K562 (cell line): ENCODE results near the gene TCIRG1. TPM values are rescaled to one million over a fixed set of nuclear protein-coding genes. Genes with fewer than 3 reads are reported as not detected.

Experiments
- DACH1 ChIP-seq: fragments of 450-650 bp; IDR thresholded peaks from 2 replicates; pipeline ENCODE4 v1.6.1; 2018; ENCODE audit not compliant: partially characterized antibody
- DMBX1 ChIP-seq: fragments of 250-450 bp; sonication (Bioruptor Pico); IDR thresholded peaks from 2 replicates; pipeline ENCODE4 v1.8.0; 2022; ENCODE audit warnings: inconsistent platforms, mild to moderate bottlenecking, moderate library complexity, borderline replicate concordance
- HMGN3 ChIP-seq: IDR thresholded peaks from 2 replicates; pipeline ENCODE4 v1.6.1; 2011; ENCODE audit warnings: borderline replicate concordance, low read depth, mild to moderate bottlenecking, mixed read lengths, low read length; ENCODE audit not compliant: insufficient read length; ENCODE audit errors: extremely low read depth
- NFATC3 ChIP-seq: fragments of 450-650 bp; IDR thresholded peaks from 2 replicates; pipeline ENCODE4 v1.6.1; 2017; ENCODE audit warnings: mild to moderate bottlenecking
- POLR2H ChIP-seq: IDR thresholded peaks from 2 replicates; pipeline ENCODE4 v1.6.1; 2016; ENCODE audit warnings: missing genetic modification characterization, low read depth, mild to moderate bottlenecking, control low read depth, missing compliant biosample characterization, moderate library complexity
- POLR3G ChIP-seq: IDR thresholded peaks from 2 replicates; pipeline ENCODE4 v1.6.1; 2011; ENCODE audit not compliant: insufficient read length, insufficient replicate concordance; ENCODE audit errors: extremely low read depth
- RNF219 ChIP-seq: fragments of 250-450 bp; sonication (Bioruptor Pico); IDR thresholded peaks from 2 replicates; pipeline ENCODE4 v1.5.0; 2022; ENCODE audit warnings: mild to moderate bottlenecking
- SP2 ChIP-seq: IDR thresholded peaks from 2 replicates; pipeline ENCODE4 v1.6.1; 2011; ENCODE audit warnings: mild to moderate bottlenecking, low read depth, low read length, moderate library complexity; ENCODE audit not compliant: poor library complexity, severe bottlenecking; ENCODE audit errors: extremely low read depth
- SREBF2 ChIP-seq: sonication (generic); formaldehyde crosslinking; IDR thresholded peaks from 2 replicates; pipeline ENCODE4 v1.4.0; 2020; ENCODE audit warnings: mild to moderate bottlenecking, missing genetic modification reagents
- TAF7 ChIP-seq: fragments of 450-650 bp; IDR thresholded peaks from 2 replicates; pipeline ENCODE4 v1.6.1; 2016; ENCODE audit warnings: missing genetic modification characterization, missing compliant biosample characterization
- TCF3 ChIP-seq: sonication (generic); formaldehyde crosslinking; IDR thresholded peaks from 2 replicates; pipeline ENCODE4 v1.4.0; 2020; ENCODE audit warnings: mild to moderate bottlenecking, missing genetic modification reagents
- XRCC3 ChIP-seq: fragments of 450-650 bp; IDR thresholded peaks from 2 replicates; pipeline ENCODE4 v1.6.1; 2017; ENCODE audit warnings: mild to moderate bottlenecking, moderate library complexity
- ZNF140 ChIP-seq: fragments of 250-450 bp; sonication (Bioruptor Pico); IDR thresholded peaks from 2 replicates; pipeline ENCODE4 v1.8.0; 2021; ENCODE audit warnings: moderate library complexity, mild to moderate bottlenecking, inconsistent platforms
- ZNF239 ChIP-seq: fragments of 250-450 bp; sonication (Bioruptor Pico); IDR thresholded peaks from 2 replicates; pipeline ENCODE4 v1.4.0; 2020; ENCODE audit warnings: mild to moderate bottlenecking
- ZNF347 ChIP-seq: fragments of 450-650 bp; formaldehyde crosslinking; IDR thresholded peaks from 2 replicates; pipeline ENCODE4 v1.4.0; 2020; ENCODE audit warnings: low read depth, mild to moderate bottlenecking, moderate library complexity
- polyA plus RNA-seq, 8 experiments: library from polyadenylated mRNA; depleted of rRNA in 4 of 8; stranded (reverse) in 5 of 8; unstranded in 3 of 8; fragments of >200 nt; fragmentation: Nextera tagmentation in 2 of 8; fragmentation: Illumina TruSeq in 1 of 8; extraction: Ambion mirVana in 2 of 8; extraction: Trizol in 1 of 8; gene quantifications; 2 replicates each; pipeline versions ENCODE4 v1.2.1 to v1.2.3, GENCODE V29; 2011 to 2014; ENCODE audit warnings: inconsistent platforms in 1 of 8, missing spikeins in 1 of 8
- total RNA-seq, 7 experiments: library from RNA; depleted of rRNA in 6 of 7; stranded (reverse); fragments of >200 nt in 6 of 7; fragmentation: Illumina TruSeq in 2 of 7; extraction: Trizol in 2 of 7; gene quantifications; 2 replicates each; pipeline versions ENCODE4 v1.2.1 to v1.2.3, GENCODE V29; 2011 to 2021; ENCODE audit warnings: low replicate concordance in 1 of 7
- TF ChIP-seq, protein P1 (sequence below): fragments of 250-450 bp; sonication (Bioruptor Pico); IDR thresholded peaks from 2 replicates; pipeline ENCODE4 v1.5.0; 2020; ENCODE audit warnings: mild to moderate bottlenecking
- TF ChIP-seq, protein P2 (sequence below): fragments of 450-650 bp; IDR thresholded peaks from 2 replicates; pipeline ENCODE4 v1.6.1; 2017; ENCODE audit warnings: antibody characterized with exemption, mild to moderate bottlenecking
- TF ChIP-seq, protein P3 (sequence below): sonication (generic); formaldehyde crosslinking; IDR thresholded peaks from 2 replicates; pipeline ENCODE4 v1.8.1; 2023; ENCODE audit warnings: mild to moderate bottlenecking, missing genetic modification reagents, moderate library complexity

TCIRG1 gene
- total and polyA plus RNA-seq, 9 of the 15 experiments (the other 6 are each of a cell fraction or from before 2014, with no cell fraction given), result 0.49 to 143 (median 24.4) TPM

GRCh38 chr11:68010090-68011041 is 28.5 kb upstream of the TCIRG1 start, which contains the start of gene ALDH3B1 (continued):
- TF ChIP-seq ZNF239 (CRISPR knock-in tag) (no peak), SP2 (no peak), DACH1 (no peak), TCF3 (CRISPR knock-in tag) (no peak), NFATC3 (no peak), ZNF347 (CRISPR knock-in tag) (no peak), RNF219 (CRISPR knock-in tag) (no peak), POLR2H (tag) (no peak), SREBF2 (CRISPR knock-in tag) (no peak), TAF7 (tag) (no peak), ZNF140 (CRISPR knock-in tag) (no peak), HMGN3 (no peak), DMBX1 (no peak), POLR3G (no peak), XRCC3 (no peak)
- TF ChIP-seq, protein P1, sequence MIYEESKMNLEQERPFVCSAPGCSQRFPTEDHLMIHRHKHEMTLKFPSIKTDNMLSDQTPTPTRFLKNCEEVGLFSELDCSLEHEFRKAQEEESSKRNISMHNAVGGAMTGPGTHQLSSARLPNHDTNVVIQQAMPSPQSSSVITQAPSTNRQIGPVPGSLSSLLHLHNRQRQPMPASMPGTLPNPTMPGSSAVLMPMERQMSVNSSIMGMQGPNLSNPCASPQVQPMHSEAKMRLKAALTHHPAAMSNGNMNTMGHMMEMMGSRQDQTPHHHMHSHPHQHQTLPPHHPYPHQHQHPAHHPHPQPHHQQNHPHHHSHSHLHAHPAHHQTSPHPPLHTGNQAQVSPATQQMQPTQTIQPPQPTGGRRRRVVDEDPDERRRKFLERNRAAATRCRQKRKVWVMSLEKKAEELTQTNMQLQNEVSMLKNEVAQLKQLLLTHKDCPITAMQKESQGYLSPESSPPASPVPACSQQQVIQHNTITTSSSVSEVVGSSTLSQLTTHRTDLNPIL (CRISPR knock-in tag), result no peak
- TF ChIP-seq, protein P2, sequence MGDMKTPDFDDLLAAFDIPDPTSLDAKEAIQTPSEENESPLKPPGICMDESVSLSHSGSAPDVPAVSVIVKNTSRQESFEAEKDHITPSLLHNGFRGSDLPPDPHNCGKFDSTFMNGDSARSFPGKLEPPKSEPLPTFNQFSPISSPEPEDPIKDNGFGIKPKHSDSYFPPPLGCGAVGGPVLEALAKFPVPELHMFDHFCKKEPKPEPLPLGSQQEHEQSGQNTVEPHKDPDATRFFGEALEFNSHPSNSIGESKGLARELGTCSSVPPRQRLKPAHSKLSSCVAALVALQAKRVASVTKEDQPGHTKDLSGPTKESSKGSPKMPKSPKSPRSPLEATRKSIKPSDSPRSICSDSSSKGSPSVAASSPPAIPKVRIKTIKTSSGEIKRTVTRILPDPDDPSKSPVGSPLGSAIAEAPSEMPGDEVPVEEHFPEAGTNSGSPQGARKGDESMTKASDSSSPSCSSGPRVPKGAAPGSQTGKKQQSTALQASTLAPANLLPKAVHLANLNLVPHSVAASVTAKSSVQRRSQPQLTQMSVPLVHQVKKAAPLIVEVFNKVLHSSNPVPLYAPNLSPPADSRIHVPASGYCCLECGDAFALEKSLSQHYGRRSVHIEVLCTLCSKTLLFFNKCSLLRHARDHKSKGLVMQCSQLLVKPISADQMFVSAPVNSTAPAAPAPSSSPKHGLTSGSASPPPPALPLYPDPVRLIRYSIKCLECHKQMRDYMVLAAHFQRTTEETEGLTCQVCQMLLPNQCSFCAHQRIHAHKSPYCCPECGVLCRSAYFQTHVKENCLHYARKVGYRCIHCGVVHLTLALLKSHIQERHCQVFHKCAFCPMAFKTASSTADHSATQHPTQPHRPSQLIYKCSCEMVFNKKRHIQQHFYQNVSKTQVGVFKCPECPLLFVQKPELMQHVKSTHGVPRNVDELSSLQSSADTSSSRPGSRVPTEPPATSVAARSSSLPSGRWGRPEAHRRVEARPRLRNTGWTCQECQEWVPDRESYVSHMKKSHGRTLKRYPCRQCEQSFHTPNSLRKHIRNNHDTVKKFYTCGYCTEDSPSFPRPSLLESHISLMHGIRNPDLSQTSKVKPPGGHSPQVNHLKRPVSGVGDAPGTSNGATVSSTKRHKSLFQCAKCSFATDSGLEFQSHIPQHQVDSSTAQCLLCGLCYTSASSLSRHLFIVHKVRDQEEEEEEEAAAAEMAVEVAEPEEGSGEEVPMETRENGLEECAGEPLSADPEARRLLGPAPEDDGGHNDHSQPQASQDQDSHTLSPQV, result peak; percentile 84
- TF ChIP-seq, protein P3, sequence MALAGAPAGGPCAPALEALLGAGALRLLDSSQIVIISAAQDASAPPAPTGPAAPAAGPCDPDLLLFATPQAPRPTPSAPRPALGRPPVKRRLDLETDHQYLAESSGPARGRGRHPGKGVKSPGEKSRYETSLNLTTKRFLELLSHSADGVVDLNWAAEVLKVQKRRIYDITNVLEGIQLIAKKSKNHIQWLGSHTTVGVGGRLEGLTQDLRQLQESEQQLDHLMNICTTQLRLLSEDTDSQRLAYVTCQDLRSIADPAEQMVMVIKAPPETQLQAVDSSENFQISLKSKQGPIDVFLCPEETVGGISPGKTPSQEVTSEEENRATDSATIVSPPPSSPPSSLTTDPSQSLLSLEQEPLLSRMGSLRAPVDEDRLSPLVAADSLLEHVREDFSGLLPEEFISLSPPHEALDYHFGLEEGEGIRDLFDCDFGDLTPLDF (CRISPR knock-in tag), result no peak
